GM12873 (cell line): Measurements from ENCODE around the gene DENND6B.

Source experiments
- CTCF ChIP-seq: IDR thresholded peaks from 2 replicates; pipeline ENCODE4 v1.5.1; 2012; ENCODE audit warnings: low read depth, mild to moderate bottlenecking, moderate library complexity, low read length, control low read depth; ENCODE audit not compliant: insufficient read depth; ENCODE audit errors: missing control alignments

DENND6B gene

GRCh38 chr22:50259302-50259701 lies 67.5 kb downstream of the DENND6B start:
- TF ChIP-seq CTCF = no peak
